Measurements from ENCODE around the gene PLCD1. TPM values are rescaled to one million over a fixed set of nuclear protein-coding genes. Genes with fewer than 3 reads are reported as not detected.
"Not testable (repeated sequence)": the region's sequence is repeated elsewhere in the genome, so short reads cannot be mapped to it uniquely, and the experiment has no call there.

The PLCD1 gene
- total RNA-seq, 2 experiments from 2014 or later, result 17.3 to 17.6 TPM

- peaks cover 3% of the 10 kb centered on the region for H3K4me1 Mint-ChIP-seq (ENCODE audit: low read depth)
- intact Hi-C loops (cut with micrococcal nuclease), result loop anchor here (1.0 to 10.0 kb wide), 4 partner anchors 22 to 140 kb away; no protein-coding TSS in a partner anchor
- H3K36me3 Mint-ChIP-seq, result no peaks in the 10 kb centered on the region
- no peaks in the 10 kb centered on the region for H3K9me3 Mint-ChIP-seq
- POLR2A ChIA-PET, result no interaction called here
- H3K27ac Mint-ChIP-seq, result no peak overlapping the region
- no peaks in the 10 kb centered on the region for H3K27me3 Mint-ChIP-seq
- CTCF ChIA-PET, result interaction anchor here (0.6 to 3.9 kb wide), 35 partner anchors 10 to 982 kb away, joined by 3 to 48 read pairs (median 4); partner anchors contain the start of genes DLEC1, EPM2AIP1, EXOG and MLH1
- H3K4me3 Mint-ChIP-seq, result no peak overlapping the region
- peak; percentile 77 for DNase-seq
Observed at GRCh38 chr3:37974121-37975083, 55.0 kb downstream of the PLCD1 start.

GRCh38 chr3:37973246-37974054, 56.0 kb downstream of the PLCD1 start:
- DNase-seq, result no peak
- Mint-ChIP-seq H3K4me1 (ENCODE audit: low read depth) (peaks cover 3% of the 10 kb centered on the region), H3K36me3 (no peaks in the 10 kb centered on the region), H3K9me3 (no peaks in the 10 kb centered on the region), H3K27ac (no peak overlapping the region), H3K4me3 (no peak overlapping the region), H3K27me3 (no peaks in the 10 kb centered on the region)
- ChIA-PET POLR2A (no interaction called here), CTCF (interaction anchor here (0.7 to 3.9 kb wide), 22 partner anchors 9 to 981 kb away, joined by 3 to 48 read pairs (median 4); partner anchors contain the start of genes DLEC1, EPM2AIP1, EXOG and MLH1)
- intact Hi-C loops (cut with micrococcal nuclease), result loop anchor here (1.0 to 10.0 kb wide), 4 partner anchors 23 to 141 kb away; no protein-coding TSS in a partner anchor

- ChIA-PET POLR2A (interaction anchor here (1.3 kb wide), 1 partner anchor 8 kb away, joined by 5 read pairs; no protein-coding TSS in a partner anchor), CTCF (interaction anchor here (0.6 to 3.5 kb wide), 5 partner anchors 10 to 1431 kb away, joined by 3 to 23 read pairs (median 3); no protein-coding TSS in a partner anchor)
- H3K27me3 Mint-ChIP-seq; H3K9me3 Mint-ChIP-seq; H3K27ac Mint-ChIP-seq; H3K4me1 Mint-ChIP-seq (ENCODE audit: low read depth); DNase-seq; H3K4me3 Mint-ChIP-seq; H3K36me3 Mint-ChIP-seq: not testable (repeated sequence)
- intact Hi-C loops (cut with micrococcal nuclease), result loop anchor here (10.0 kb wide), 1 partner anchor 143 kb away; no protein-coding TSS in a partner anchor
Observed at GRCh38 chr3:37972056-37972455, 57.4 kb downstream of the PLCD1 start.

- Mint-ChIP-seq H3K4me1 (ENCODE audit: low read depth) (peaks cover 3% of the 10 kb centered on the region), H3K36me3 (no peaks in the 10 kb centered on the region), H3K4me3 (no peak overlapping the region), H3K9me3 (no peaks in the 10 kb centered on the region), H3K27me3 (no peaks in the 10 kb centered on the region), H3K27ac (no peak overlapping the region)
- ChIA-PET POLR2A (interaction anchor here (1.3 kb wide), 1 partner anchor 9 kb away, joined by 5 read pairs; no protein-coding TSS in a partner anchor), CTCF (interaction anchor here (0.6 to 1.6 kb wide), 3 partner anchors 10 to 1431 kb away, joined by 3 to 4 read pairs (median 3); no protein-coding TSS in a partner anchor)
- DNase-seq, result no peak
- intact Hi-C loops (cut with micrococcal nuclease), result loop anchor here (10.0 kb wide), 1 partner anchor 143 kb away; no protein-coding TSS in a partner anchor
Observed at GRCh38 chr3:37971467-37971866, 58.0 kb downstream of the PLCD1 start.

- Mint-ChIP-seq H3K4me3 (no peak overlapping the region), H3K36me3 (no peaks in the 10 kb centered on the region), H3K4me1 (ENCODE audit: low read depth) (peaks cover 3% of the 10 kb centered on the region), H3K9me3 (no peaks in the 10 kb centered on the region), H3K27ac (no peak overlapping the region), H3K27me3 (no peaks in the 10 kb centered on the region)
- POLR2A ChIA-PET, result interaction anchor here (1.3 kb wide), 1 partner anchor 9 kb away, joined by 5 read pairs; no protein-coding TSS in a partner anchor
- CTCF ChIA-PET, result interaction anchor here (1.3 kb wide), 1 partner anchor 33 kb away, joined by 5 read pairs; no protein-coding TSS in a partner anchor
- no peak for DNase-seq
- intact Hi-C loops (cut with micrococcal nuclease), result loop anchor here (10.0 kb wide), 1 partner anchor 144 kb away; no protein-coding TSS in a partner anchor
Observed at GRCh38 chr3:37970802-37971201, 58.6 kb downstream of the PLCD1 start.

- H3K36me3 Mint-ChIP-seq, result no peaks in the 10 kb centered on the region
- intact Hi-C loops (cut with micrococcal nuclease), result loop anchor here (10.0 kb wide), 1 partner anchor 145 kb away; no protein-coding TSS in a partner anchor
- no peaks in the 10 kb centered on the region for H3K4me1 Mint-ChIP-seq (ENCODE audit: low read depth)
- H3K27ac Mint-ChIP-seq, result no peak overlapping the region
- ChIA-PET POLR2A (no interaction called here), CTCF (interaction anchor here (1.3 kb wide), 2 partner anchors 27 to 34 kb away, joined by 3 to 5 read pairs; no protein-coding TSS in a partner anchor)
- DNase-seq, result no peak
- H3K27me3 Mint-ChIP-seq, result no peaks in the 10 kb centered on the region
- no peaks in the 10 kb centered on the region for H3K9me3 Mint-ChIP-seq
- no peak overlapping the region for H3K4me3 Mint-ChIP-seq
Observed at GRCh38 chr3:37969596-37970100, 59.8 kb downstream of the PLCD1 start.

GRCh38 chr3:37968813-37969595, 60.4 kb downstream of the PLCD1 start:
- H3K4me3 Mint-ChIP-seq, result no peak overlapping the region
- DNase-seq, result no peak
- no peaks in the 10 kb centered on the region for H3K4me1 Mint-ChIP-seq (ENCODE audit: low read depth)
- H3K27me3 Mint-ChIP-seq, result no peaks in the 10 kb centered on the region
- H3K36me3 Mint-ChIP-seq, result no peaks in the 10 kb centered on the region
- H3K27ac Mint-ChIP-seq, result no peak overlapping the region
- intact Hi-C loops (cut with micrococcal nuclease), result no loop called here
- ChIA-PET POLR2A (no interaction called here), CTCF (interaction anchor here (0.6 to 3.3 kb wide), 4 partner anchors 11 to 121 kb away, joined by 3 to 14 read pairs (median 4); no protein-coding TSS in a partner anchor)
- H3K9me3 Mint-ChIP-seq, result no peaks in the 10 kb centered on the region

GRCh38 chr3:37968199-37968598, 61.2 kb downstream of the PLCD1 start:
- no peak overlapping the region for H3K27ac Mint-ChIP-seq
- ChIA-PET CTCF (interaction anchor here (0.6 to 3.3 kb wide), 10 partner anchors 9 to 495 kb away, joined by 3 to 14 read pairs (median 4); no protein-coding TSS in a partner anchor), POLR2A (interaction anchor here (0.9 kb wide), 1 partner anchor 113 kb away, joined by 3 read pairs; no protein-coding TSS in a partner anchor)

GRCh38 chr3:37967260-37967881, 62.1 kb downstream of the PLCD1 start:
- Mint-ChIP-seq H3K27me3 (no peaks in the 10 kb centered on the region), H3K4me3 (no peak overlapping the region), H3K4me1 (ENCODE audit: low read depth) (no peaks in the 10 kb centered on the region), H3K36me3 (no peaks in the 10 kb centered on the region), H3K9me3 (no peaks in the 10 kb centered on the region), H3K27ac (no peak overlapping the region)
- intact Hi-C loops (cut with micrococcal nuclease), result loop anchor here (1.0 kb wide), 1 partner anchor 112 kb away; no protein-coding TSS in a partner anchor
- CTCF ChIA-PET, result interaction anchor here (0.6 to 5.9 kb wide), 22 partner anchors 8 to 553 kb away, joined by 3 to 48 read pairs (median 4); partner anchors contain the start of genes DLEC1 and MYD88
- POLR2A ChIA-PET, result interaction anchor here (0.9 kb wide), 1 partner anchor 113 kb away, joined by 3 read pairs; no protein-coding TSS in a partner anchor
- peak; percentile 75 for DNase-seq

More at GRCh38 chr3:37968199-37968598, 61.2 kb downstream of the PLCD1 start:
- Mint-ChIP-seq H3K9me3 (no peaks in the 10 kb centered on the region), H3K4me1 (ENCODE audit: low read depth) (no peaks in the 10 kb centered on the region), H3K4me3 (no peak overlapping the region), H3K27me3 (no peaks in the 10 kb centered on the region), H3K36me3 (no peaks in the 10 kb centered on the region)
- DNase-seq, result no peak
- intact Hi-C loops (cut with micrococcal nuclease), result no loop called here

GRCh38 chr3:37964716-37965115, 64.7 kb downstream of the PLCD1 start:
- Mint-ChIP-seq H3K27ac (no peak overlapping the region), H3K4me1 (ENCODE audit: low read depth) (no peaks in the 10 kb centered on the region), H3K27me3 (no peaks in the 10 kb centered on the region), H3K9me3 (no peaks in the 10 kb centered on the region), H3K36me3 (no peaks in the 10 kb centered on the region), H3K4me3 (no peak overlapping the region)
- POLR2A ChIA-PET, result no interaction called here
- CTCF ChIA-PET, result interaction anchor here (0.7 to 5.9 kb wide), 7 partner anchors 8 to 1734 kb away, joined by 3 to 48 read pairs (median 3); no protein-coding TSS in a partner anchor
- intact Hi-C loops (cut with micrococcal nuclease), result no loop called here
- no peak for DNase-seq
